HG03108 (cell line): ENCODE data around the gene RFT1.
"Not testable (repeated sequence)": the region's sequence is repeated elsewhere in the genome, so short reads cannot be mapped to it uniquely, and the experiment has no call there.

Experiments
- ATAC-seq: cut with Tn5 transposase; IDR thresholded peaks from one replicate; pipeline ENCODE4 v1.9.1; 2021; ENCODE audit warnings: moderate library complexity; ENCODE audit not compliant: unreplicated experiment

RFT1 gene

GRCh38 chr3:53072653-53073552 is 57.3 kb downstream of the RFT1 start:
- ATAC-seq: peak; percentile 80

- no peak for ATAC-seq
These were observed 58.3 kb downstream of the RFT1 start for GRCh38 chr3:53071882-53072431.

GRCh38 chr3:53069422-53070068 is 60.7 kb downstream of the RFT1 start:
- no peak for ATAC-seq

- no peak for ATAC-seq
These were observed 62.1 kb downstream of the RFT1 start for GRCh38 chr3:53068176-53068575.

GRCh38 chr3:53067567-53067966 is 62.7 kb downstream of the RFT1 start:
- no peak for ATAC-seq

GRCh38 chr3:53065841-53066480 is 64.3 kb downstream of the RFT1 start:
- no peak for ATAC-seq

GRCh38 chr3:53062905-53063304 is 67.3 kb downstream of the RFT1 start:
- no peak for ATAC-seq

- ATAC-seq: no peak
These were observed 73.8 kb downstream of the RFT1 start for GRCh38 chr3:53056442-53056841.

GRCh38 chr3:53054233-53054632 is 76.0 kb downstream of the RFT1 start:
- not testable (repeated sequence) for ATAC-seq

GRCh38 chr3:53051929-53052328 is 78.3 kb downstream of the RFT1 start:
- ATAC-seq: no peak

- ATAC-seq: no peak
These were observed 80.2 kb downstream of the RFT1 start for GRCh38 chr3:53049987-53050386.

GRCh38 chr3:53046171-53047170 is 83.8 kb downstream of the RFT1 start:
- ATAC-seq: peak; percentile 45

GRCh38 chr3:53045518-53046170 is 84.6 kb downstream of the RFT1 start, which contains the start of gene SFMBT1:
TSS of gene SFMBT1 (minus strand) at chr3:53046073. CDS start at chr3:52969128, 76,945 bp downstream.
- peak; percentile 26 for ATAC-seq

GRCh38 chr3:53044711-53045517 is 85.3 kb downstream of the RFT1 start:
- peak; percentile 28 for ATAC-seq

- ATAC-seq: no peak
These were observed 85.9 kb downstream of the RFT1 start for GRCh38 chr3:53044371-53044710.

GRCh38 chr3:53043738-53044137 is 86.5 kb downstream of the RFT1 start:
- no peak for ATAC-seq

GRCh38 chr3:53042651-53043050 is 87.6 kb downstream of the RFT1 start:
- ATAC-seq: no peak

- ATAC-seq: no peak
These were observed 89.8 kb downstream of the RFT1 start for GRCh38 chr3:53040351-53040820.

GRCh38 chr3:53039376-53039752 is 90.9 kb downstream of the RFT1 start:
- ATAC-seq: no peak
